ENCODE results near the gene GPR65. TPM values are rescaled to one million over a fixed set of nuclear protein-coding genes. Genes with fewer than 3 reads are reported as not detected.

GPR65 gene
- total and polyA plus RNA-seq, 9 of the 15 experiments (the other 6 are each of a cell fraction or from before 2014, with no cell fraction given): 0.03 to 0.11 (median 0.04) TPM; not detected in 6

DNA sequence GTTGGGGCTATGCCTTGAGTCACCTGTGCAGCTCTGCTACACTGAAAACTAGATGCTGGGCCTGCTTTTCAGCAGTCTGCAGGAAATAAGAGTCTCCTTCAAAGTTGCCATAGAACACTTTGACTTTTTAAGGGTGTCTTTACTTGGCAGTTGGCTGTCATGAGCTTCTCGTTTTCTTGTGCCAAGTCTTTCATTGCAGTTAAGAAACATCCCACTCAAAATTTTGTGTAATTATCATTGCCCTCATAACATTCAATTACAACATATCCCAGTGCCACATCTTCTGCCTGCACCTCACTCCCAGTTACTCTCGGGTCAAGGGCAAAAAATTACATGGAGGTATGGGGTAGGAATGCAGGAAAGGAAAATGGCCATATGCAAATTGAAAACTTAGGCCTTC, 29.1 kb downstream of the GPR65 start:
- H3K4me2 ChIP-seq (ENCODE audit: insufficient read depth, low read length): no peak overlapping the region
- H3K27ac ChIP-seq (ENCODE audit: extremely low read depth, low read depth, low read length): no peak overlapping the region
- no peaks in the 10 kb centered on the region for H4K20me1 ChIP-seq (replicated peaks; ENCODE audit: control insufficient read depth, insufficient read depth, low read length)
- ATAC-seq (no peak), FAIRE-seq (no peak), DNase-seq (ENCODE audit: extremely low read depth in 1 of 4, low spot score in 3 of 4) (no peak)
- BruUV-seq (replicated peaks): no TSS peak
- no peaks in the 10 kb centered on the region for H3K9me1 ChIP-seq (ENCODE audit: control insufficient read depth, insufficient read depth, low read length)
- H3K4me3 ChIP-seq: no peak overlapping the region
- H3K36me3 ChIP-seq (ENCODE audit: control insufficient read depth, insufficient read depth, low read length): no peaks in the 10 kb centered on the region
- 0% methylated on average over 2 of the region's 2 CpGs for WGBS (ENCODE audit: insufficient coverage, low coverage, missing lambda C conversion rate)
- POLR2A ChIA-PET: no interaction called here
- peaks cover 0 to 3% of the 10 kb centered on the region in 2 experiments; a peak in 1 of 5 replicates for H3K27me3 ChIP-seq (ENCODE audit: control insufficient read depth in 2 of 2, insufficient read depth in 2 of 2, low read length in 2 of 2)
- H3K9me3 ChIP-seq (replicated peaks; ENCODE audit: control insufficient read depth, insufficient read depth, low read depth, low read length): no peaks in the 10 kb centered on the region
- no peaks in the 10 kb centered on the region for H3K79me2 ChIP-seq (ENCODE audit: control insufficient read depth, insufficient read depth, low read length)
- no peak overlapping the region for H2AFZ ChIP-seq (ENCODE audit: low read depth, low read length)
- CTCF ChIA-PET (ENCODE audit: low intra/inter-chr PET ratio): no interaction called here
- H3K9ac ChIP-seq (ENCODE audit: insufficient read depth in 1 of 2, low read depth in 2 of 2, low read length in 2 of 2): no peak overlapping the region
- in situ Hi-C loops (cut with MboI) (no loop called here), intact Hi-C loops (cut with micrococcal nuclease) (no loop called here)
- H3K4me1 ChIP-seq (replicated peaks in 1 of 2; ENCODE audit: control insufficient read depth in 2 of 2, insufficient read depth in 2 of 2, low read length in 2 of 2): peaks cover 0 to 5% of the 10 kb centered on the region in 2 experiments; a peak in 2 of 5 replicates
- no peak for TF ChIP-seq XRCC3 (IDR thresholded peaks at IDR 0.05)
- no peak for TF ChIP-seq ZFP30 (CRISPR knock-in tag; IDR thresholded peaks at IDR 0.05; ENCODE audit: borderline replicate concordance)
- TF ChIP-seq, protein P1, sequence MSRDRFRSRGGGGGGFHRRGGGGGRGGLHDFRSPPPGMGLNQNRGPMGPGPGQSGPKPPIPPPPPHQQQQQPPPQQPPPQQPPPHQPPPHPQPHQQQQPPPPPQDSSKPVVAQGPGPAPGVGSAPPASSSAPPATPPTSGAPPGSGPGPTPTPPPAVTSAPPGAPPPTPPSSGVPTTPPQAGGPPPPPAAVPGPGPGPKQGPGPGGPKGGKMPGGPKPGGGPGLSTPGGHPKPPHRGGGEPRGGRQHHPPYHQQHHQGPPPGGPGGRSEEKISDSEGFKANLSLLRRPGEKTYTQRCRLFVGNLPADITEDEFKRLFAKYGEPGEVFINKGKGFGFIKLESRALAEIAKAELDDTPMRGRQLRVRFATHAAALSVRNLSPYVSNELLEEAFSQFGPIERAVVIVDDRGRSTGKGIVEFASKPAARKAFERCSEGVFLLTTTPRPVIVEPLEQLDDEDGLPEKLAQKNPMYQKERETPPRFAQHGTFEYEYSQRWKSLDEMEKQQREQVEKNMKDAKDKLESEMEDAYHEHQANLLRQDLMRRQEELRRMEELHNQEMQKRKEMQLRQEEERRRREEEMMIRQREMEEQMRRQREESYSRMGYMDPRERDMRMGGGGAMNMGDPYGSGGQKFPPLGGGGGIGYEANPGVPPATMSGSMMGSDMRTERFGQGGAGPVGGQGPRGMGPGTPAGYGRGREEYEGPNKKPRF (IDR thresholded peaks at IDR 0.05; ENCODE audit: low read depth, low read length): no peak
- no peak for TF ChIP-seq RHOXF2B (CRISPR knock-in tag; conservative IDR thresholded peaks at IDR 0.05)
- TF ChIP-seq, protein P2, sequence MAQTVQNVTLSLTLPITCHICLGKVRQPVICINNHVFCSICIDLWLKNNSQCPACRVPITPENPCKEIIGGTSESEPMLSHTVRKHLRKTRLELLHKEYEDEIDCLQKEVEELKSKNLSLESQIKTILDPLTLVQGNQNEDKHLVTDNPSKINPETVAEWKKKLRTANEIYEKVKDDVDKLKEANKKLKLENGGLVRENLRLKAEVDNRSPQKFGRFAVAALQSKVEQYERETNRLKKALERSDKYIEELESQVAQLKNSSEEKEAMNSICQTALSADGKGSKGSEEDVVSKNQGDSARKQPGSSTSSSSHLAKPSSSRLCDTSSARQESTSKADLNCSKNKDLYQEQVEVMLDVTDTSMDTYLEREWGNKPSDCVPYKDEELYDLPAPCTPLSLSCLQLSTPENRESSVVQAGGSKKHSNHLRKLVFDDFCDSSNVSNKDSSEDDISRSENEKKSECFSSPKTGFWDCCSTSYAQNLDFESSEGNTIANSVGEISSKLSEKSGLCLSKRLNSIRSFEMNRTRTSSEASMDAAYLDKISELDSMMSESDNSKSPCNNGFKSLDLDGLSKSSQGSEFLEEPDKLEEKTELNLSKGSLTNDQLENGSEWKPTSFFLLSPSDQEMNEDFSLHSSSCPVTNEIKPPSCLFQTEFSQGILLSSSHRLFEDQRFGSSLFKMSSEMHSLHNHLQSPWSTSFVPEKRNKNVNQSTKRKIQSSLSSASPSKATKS (CRISPR knock-in tag; IDR thresholded peaks at IDR 0.05): no peak
- TF ChIP-seq, protein P3, sequence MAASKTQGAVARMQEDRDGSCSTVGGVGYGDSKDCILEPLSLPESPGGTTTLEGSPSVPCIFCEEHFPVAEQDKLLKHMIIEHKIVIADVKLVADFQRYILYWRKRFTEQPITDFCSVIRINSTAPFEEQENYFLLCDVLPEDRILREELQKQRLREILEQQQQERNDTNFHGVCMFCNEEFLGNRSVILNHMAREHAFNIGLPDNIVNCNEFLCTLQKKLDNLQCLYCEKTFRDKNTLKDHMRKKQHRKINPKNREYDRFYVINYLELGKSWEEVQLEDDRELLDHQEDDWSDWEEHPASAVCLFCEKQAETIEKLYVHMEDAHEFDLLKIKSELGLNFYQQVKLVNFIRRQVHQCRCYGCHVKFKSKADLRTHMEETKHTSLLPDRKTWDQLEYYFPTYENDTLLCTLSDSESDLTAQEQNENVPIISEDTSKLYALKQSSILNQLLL (CRISPR knock-in tag; IDR thresholded peaks at IDR 0.05; ENCODE audit: borderline replicate concordance): no peak
- TF ChIP-seq, protein P4, sequence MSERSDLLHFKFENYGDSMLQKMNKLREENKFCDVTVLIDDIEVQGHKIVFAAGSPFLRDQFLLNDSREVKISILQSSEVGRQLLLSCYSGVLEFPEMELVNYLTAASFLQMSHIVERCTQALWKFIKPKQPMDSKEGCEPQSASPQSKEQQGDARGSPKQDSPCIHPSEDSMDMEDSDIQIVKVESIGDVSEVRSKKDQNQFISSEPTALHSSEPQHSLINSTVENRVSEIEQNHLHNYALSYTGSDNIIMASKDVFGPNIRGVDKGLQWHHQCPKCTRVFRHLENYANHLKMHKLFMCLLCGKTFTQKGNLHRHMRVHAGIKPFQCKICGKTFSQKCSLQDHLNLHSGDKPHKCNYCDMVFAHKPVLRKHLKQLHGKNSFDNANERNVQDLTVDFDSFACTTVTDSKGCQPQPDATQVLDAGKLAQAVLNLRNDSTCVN (CRISPR knock-in tag; IDR thresholded peaks at IDR 0.05): no peak
- TF ChIP-seq PHF20 (IDR thresholded peaks at IDR 0.05; ENCODE audit: partially characterized antibody): no peak
- TF ChIP-seq FOXJ2 (tag; IDR thresholded peaks at IDR 0.05): no peak
- no peak for TF ChIP-seq ZNF79 (CRISPR knock-in tag; IDR thresholded peaks at IDR 0.05; ENCODE audit: low read depth)
- no peak for TF ChIP-seq GABPB2 (CRISPR knock-in tag; conservative IDR thresholded peaks at IDR 0.05)
- TF ChIP-seq POLR2AphosphoS5 (IDR thresholded peaks at IDR 0.05; ENCODE audit: control insufficient read depth, insufficient read depth, low read depth, low read length): no peak
- TF ChIP-seq CBFA2T2 (conservative IDR thresholded peaks at IDR 0.05): no peak
- TF ChIP-seq, protein P5, sequence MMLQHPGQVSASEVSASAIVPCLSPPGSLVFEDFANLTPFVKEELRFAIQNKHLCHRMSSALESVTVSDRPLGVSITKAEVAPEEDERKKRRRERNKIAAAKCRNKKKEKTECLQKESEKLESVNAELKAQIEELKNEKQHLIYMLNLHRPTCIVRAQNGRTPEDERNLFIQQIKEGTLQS (IDR thresholded peaks at IDR 0.05): no peak
- TF ChIP-seq, protein P5 (CRISPR knock-in tag; conservative IDR thresholded peaks at IDR 0.05): no peak
- no peak for TF ChIP-seq ESRRA (IDR thresholded peaks at IDR 0.05; ENCODE audit: borderline replicate concordance, low read depth)

Measured in K562 (cell line).